ENCODE measurements around the gene LTA.

Gene LTA

DNA sequence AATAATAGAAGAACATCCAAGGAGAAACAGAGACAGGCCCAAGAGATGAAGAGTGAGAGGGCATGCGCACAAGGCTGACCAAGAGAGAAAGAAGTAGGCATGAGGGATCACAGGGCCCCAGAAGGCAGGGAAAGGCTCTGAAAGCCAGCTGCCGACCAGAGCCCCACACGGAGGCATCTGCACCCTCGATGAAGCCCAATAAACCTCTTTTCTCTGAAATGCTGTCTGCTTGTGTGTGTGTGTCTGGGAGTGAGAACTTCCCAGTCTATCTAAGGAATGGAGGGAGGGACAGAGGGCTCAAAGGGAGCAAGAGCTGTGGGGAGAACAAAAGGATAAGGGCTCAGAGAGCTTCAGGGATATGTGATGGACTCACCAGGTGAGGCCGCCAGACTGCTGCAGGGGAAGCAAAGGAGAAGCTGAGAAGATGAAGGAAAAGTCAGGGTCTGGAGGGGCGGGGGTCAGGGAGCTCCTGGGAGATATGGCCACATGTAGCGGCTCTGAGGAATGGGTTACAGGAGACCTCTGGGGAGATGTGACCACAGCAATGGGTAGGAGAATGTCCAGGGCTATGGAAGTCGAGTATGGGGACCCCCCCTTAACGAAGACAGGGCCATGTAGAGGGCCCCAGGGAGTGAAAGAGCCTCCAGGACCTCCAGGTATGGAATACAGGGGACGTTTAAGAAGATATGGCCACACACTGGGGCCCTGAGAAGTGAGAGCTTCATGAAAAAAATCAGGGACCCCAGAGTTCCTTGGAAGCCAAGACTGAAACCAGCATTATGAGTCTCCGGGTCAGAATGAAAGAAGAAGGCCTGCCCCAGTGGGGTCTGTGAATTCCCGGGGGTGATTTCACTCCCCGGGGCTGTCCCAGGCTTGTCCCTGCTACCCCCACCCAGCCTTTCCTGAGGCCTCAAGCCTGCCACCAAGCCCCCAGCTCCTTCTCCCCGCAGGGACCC, 2.3 kb downstream of the LTA start:
- DNase-seq: no peak

DNA sequence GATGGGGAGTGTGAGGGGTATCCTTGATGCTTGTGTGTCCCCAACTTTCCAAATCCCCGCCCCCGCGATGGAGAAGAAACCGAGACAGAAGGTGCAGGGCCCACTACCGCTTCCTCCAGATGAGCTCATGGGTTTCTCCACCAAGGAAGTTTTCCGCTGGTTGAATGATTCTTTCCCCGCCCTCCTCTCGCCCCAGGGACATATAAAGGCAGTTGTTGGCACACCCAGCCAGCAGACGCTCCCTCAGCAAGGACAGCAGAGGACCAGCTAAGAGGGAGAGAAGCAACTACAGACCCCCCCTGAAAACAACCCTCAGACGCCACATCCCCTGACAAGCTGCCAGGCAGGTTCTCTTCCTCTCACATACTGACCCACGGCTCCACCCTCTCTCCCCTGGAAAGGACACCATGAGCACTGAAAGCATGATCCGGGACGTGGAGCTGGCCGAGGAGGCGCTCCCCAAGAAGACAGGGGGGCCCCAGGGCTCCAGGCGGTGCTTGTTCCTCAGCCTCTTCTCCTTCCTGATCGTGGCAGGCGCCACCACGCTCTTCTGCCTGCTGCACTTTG, 3.3 kb downstream of the LTA start, which contains the start of gene TNF:
TSS of gene TNF (plus strand) at position 231 of the 567 bp plus-strand sequence. CDS start at position 408, 177 bp downstream.
- DNase-seq: no peak

DNA sequence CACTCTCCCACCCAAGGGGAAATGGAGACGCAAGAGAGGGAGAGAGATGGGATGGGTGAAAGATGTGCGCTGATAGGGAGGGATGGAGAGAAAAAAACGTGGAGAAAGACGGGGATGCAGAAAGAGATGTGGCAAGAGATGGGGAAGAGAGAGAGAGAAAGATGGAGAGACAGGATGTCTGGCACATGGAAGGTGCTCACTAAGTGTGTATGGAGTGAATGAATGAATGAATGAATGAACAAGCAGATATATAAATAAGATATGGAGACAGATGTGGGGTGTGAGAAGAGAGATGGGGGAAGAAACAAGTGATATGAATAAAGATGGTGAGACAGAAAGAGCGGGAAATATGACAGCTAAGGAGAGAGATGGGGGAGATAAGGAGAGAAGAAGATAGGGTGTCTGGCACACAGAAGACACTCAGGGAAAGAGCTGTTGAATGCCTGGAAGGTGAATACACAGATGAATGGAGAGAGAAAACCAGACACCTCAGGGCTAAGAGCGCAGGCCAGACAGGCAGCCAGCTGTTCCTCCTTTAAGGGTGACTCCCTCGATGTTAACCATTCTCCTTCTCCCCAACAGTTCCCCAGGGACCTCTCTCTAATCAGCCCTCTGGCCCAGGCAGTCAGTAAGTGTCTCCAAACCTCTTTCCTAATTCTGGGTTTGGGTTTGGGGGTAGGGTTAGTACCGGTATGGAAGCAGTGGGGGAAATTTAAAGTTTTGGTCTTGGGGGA, 4.0 kb downstream of the LTA start:
- no peak for DNase-seq

- no peak for DNase-seq
Observed at GRCh38 chr6:31576897-31577578, 4.9 kb downstream of the LTA start.

GRCh38 chr6:31577579-31577966, 5.5 kb downstream of the LTA start:
- no peak for DNase-seq

- no peak for DNase-seq
Observed at GRCh38 chr6:31578184-31579118, 6.4 kb downstream of the LTA start.

- no peak for DNase-seq
Observed at GRCh38 chr6:31579119-31579505, 7.0 kb downstream of the LTA start.

DNA sequence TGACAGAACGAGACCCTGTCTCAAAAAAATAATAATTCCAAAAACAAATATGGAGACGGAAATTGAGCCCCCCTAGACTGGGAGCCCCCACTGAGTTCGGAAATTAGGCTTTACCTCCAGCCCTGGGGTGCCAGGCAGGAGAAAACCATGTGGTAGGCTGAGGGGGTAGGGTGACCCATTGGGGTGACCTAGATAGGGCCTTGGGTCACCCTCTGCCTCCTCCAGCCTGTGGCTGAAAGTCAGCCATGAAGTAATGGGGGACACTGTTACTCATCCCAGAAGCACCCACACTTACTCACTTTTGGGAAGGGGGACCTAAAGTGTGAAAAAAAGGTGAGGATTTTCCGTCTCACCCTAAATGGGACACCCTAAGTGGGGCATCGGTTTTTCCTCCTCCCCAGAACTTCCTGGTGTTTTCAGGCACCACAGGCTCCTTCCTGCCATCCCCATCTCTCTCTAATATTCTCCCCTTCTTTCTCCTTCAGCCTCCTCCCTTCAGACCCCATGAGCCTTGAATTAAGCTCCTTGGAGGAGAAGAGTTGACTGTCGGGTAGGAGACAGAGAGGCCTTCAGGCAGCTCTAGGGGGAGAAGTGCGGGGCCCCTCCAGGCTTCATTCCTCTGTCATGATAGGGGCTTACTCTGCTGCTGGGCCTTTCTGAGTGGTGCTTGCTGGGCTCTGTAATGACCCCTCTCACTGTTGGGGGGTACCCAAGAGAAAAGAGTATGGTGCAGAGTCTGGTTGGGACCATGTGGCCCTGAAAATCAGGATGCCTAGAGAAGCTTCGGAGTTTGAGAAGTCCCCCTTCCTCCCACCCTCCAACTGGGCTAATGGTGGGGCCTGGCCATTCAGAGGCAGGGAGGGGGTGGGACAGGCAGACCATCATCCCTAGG, 7.7 kb downstream of the LTA start:
- no peak for DNase-seq

- no peak for DNase-seq
Observed at GRCh38 chr6:31580438-31580740, 8.3 kb downstream of the LTA start.

GRCh38 chr6:31580807-31581433, 8.8 kb downstream of the LTA start:
- DNase-seq: peak; percentile 64 to 81

DNA sequence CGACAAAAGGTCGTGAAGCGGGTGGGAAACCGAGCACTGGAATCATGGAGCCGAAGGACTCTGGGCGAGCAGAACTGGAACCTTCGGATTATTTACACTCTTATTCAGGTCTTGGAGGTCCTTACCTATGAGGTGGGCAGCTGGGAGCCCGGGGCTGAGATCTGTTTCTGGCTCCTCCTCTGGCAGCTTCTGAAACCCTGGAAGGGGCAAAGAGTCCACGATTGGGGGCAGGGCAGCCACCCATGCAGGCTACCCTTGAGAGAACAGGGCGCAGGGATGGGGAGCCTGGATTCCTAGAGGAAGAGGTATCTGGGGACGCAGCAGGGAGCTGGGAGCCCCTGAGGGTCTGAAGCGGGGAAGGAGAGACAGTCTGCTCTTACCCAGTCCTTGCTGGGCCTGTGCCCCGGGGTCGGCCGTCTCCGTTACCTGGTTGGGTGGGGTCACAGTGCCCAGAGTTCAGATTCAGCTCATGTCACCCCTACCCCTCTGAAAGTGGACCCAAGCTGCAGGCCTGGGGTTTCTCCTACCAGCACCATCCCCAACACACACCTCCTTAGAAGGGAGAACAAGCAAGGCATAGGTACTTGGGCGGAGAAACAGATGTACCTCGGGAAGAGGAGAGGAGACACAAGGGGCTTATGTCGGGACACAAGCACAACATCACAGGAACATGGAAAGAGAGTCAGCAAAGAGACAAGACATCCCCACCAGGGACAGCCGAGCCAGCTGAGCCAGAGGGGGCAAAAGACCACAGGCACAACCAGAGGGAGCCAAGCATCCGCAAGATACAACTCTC, 9.5 kb downstream of the LTA start:
- no peak for DNase-seq

GRCh38 chr6:31582230-31582643, 10.1 kb downstream of the LTA start, which contains the start of gene LTB:
Gene LTB, minus strand, starts transcription at chr6:31582424. Its CDS starts 7 bp downstream, at chr6:31582417.
- no peak for DNase-seq

DNA sequence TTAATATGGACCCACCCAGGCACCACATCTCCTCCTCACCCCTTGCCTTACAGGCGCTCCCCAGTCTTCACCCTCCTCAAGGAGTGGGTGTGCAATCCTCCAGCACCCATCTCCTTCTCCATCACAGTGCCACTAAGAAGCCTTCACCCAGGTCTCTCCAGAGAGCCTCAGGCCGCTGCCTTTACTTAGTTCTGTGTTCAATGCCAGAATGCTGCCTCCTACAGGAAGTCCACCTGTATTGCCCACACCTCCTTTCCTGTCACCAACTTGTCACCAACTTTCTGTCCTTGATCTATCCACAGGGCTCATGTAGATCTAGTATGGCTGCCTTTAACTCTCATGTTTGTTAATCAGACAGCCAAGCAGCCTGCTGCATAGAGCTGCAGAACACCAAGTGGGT, 13.4 kb downstream of the LTA start:
- no peak for DNase-seq

DNA sequence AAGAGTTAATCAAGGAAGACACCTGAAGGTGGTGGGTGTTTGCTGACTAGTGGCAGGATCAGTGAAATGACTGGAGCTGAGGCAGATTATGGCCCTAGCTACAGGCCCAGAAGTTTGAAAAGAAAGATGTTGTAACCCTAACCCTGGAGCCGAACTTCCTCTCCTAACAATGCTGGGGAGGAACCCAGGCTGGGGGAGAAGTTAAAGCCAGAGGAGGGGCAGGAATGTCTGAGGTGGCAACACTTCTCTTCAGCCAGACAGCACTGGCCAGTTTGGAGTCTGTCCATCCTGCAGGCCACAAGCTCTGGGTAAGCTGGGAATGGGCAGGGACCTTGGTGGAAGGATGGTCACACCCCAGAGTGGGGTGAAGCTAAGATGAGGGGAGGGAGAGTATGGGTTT, 13.9 kb downstream of the LTA start, which contains the start of gene LST1:
TSS of gene LST1 (plus strand) at position 270 of the 400 bp plus-strand sequence. CDS start 1,023 bp downstream, outside the sequence.
- no peak for DNase-seq

- no peak for DNase-seq
Observed at GRCh38 chr6:31586599-31587281, 14.7 kb downstream of the LTA start.

DNA sequence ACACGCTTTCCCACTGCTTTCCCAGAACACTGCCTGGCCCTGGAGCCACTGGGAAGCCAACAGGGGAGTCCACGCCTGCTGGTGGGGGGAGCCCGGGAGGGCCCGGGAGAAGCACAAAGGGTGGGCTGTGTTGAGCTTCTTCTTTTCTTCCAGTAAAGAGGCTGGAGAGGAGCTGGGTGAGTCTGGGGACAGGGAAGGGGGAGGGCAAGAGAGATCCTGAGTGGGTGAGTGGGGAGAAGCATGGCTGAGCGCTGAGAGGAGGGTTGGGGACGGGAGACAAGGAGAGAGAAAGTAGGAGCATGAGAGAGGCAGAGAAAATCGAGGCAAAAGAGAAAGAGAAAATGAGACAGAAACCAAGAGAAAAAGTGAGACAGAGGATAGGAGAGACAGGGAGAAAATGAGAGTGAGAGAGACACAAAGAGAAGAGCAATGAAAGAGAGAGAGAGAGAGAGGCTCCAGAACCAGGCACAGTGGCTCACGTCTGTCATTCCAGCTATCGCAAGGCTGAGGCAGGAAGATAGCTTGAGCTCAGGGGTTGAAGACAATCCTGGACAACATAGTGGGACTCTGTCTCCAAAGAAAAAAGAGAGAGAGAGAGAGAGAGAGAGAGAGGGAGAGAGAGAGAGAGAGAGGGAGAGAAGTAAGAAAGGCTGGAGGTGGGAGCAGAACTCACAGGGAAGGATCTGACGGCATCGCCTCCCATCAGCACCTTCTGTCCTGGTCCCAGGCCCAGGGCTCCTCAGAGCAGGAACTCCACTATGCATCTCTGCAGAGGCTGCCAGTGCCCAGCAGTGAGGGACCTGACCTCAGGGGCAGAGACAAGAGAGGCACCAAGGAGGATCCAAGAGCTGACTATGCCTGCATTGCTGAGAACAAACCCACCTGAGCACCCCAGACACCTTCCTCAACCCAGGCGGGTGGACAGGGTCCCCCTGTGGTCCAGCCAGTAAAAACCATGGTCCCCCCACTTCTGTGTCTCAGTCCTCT, 16.0 kb downstream of the LTA start:
- no peak for DNase-seq

Measured in hippocampal formation (tissue), 2 donors.